Measurements from ENCODE around the gene CYGB.

Gene CYGB

DNA sequence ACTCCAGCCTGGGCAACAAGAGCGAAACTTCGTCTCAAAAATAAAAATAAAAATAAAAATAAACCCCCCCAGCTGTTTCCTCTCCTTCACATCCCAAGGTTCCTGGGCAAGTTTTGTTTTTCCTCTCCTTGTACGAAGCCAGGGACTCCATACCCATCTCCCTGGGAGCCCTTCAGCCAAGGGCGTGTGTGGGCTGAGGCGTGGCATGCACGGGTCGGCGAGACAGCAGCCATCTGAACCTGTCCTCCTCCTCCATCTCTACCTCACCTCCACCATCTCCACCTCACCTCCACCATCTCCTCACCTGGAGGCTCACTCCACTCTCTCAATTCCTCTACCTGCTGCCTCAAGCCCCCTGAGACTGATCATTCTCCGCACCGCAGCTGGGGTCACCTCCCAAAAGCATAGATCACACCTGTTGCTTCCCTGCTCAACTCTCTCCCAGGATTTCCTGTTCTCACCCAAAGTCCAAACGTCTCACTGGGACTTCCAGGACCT, 53.2 kb downstream of the CYGB start:
- Histone ChIP-seq H3K4me1 (ENCODE audit: insufficient read depth, poor library complexity, severe bottlenecking) (peaks cover 6% of the 10 kb centered on the region), H3K36me3 (ENCODE audit: low read depth) (peaks cover 6% of the 10 kb centered on the region; the same call in 1 of the 2 replicates), H3K4me3 (ENCODE audit: severe bottlenecking) (no peak overlapping the region), H3K27me3 (ENCODE audit: insufficient read depth, poor library complexity, severe bottlenecking) (no peaks in the 10 kb centered on the region), H3K27ac (ENCODE audit: poor library complexity, severe bottlenecking) (peak overlapping the region; percentile 14), H3K9me3 (ENCODE audit: severe bottlenecking) (no peaks in the 10 kb centered on the region)
- ATAC-seq (ENCODE audit: low read depth) (no peak), DNase-seq (ENCODE audit: low spot score) (no peak)
- TF ChIP-seq, protein P1, sequence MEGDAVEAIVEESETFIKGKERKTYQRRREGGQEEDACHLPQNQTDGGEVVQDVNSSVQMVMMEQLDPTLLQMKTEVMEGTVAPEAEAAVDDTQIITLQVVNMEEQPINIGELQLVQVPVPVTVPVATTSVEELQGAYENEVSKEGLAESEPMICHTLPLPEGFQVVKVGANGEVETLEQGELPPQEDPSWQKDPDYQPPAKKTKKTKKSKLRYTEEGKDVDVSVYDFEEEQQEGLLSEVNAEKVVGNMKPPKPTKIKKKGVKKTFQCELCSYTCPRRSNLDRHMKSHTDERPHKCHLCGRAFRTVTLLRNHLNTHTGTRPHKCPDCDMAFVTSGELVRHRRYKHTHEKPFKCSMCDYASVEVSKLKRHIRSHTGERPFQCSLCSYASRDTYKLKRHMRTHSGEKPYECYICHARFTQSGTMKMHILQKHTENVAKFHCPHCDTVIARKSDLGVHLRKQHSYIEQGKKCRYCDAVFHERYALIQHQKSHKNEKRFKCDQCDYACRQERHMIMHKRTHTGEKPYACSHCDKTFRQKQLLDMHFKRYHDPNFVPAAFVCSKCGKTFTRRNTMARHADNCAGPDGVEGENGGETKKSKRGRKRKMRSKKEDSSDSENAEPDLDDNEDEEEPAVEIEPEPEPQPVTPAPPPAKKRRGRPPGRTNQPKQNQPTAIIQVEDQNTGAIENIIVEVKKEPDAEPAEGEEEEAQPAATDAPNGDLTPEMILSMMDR (IDR thresholded peaks at IDR 0.05; ENCODE audit: poor library complexity, severe bottlenecking), result no peak

DNA sequence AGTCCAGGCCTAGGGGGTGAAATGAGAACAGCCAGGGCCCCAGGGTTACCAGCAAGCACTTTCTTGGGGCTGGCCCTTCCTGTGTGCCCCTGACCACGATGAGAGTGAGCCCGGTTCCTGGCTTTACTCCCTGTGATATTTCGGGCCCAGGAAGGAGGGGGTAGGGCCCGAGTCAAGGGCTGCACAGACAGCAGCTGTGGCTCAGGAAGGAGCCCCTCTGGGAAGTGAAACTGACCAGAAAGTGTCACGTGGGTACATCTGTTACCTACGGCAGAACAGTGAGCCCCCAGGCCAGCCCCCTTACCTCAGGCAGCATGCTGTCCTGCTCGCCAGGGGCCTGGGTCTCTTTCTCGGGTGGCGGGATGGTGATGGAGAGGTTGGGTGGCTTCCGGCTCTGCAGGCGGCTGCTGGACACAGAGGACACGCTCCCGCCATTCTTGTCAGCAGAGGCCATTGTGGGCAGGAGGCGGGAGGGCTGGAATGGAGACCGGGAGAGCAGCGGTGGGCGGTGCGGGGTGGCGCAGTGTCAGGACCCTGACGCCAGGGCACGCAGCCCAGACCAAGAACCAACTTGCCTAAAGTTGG, 56.3 kb downstream of the CYGB start:
- DNase-seq (ENCODE audit: low spot score) (no peak), ATAC-seq (ENCODE audit: low read depth) (no peak)
- H3K27ac ChIP-seq (ENCODE audit: poor library complexity, severe bottlenecking), result no peak overlapping the region
- peaks cover 6% of the 10 kb centered on the region for H3K4me1 ChIP-seq (ENCODE audit: insufficient read depth, poor library complexity, severe bottlenecking)
- TF ChIP-seq, protein P1 (IDR thresholded peaks at IDR 0.05; ENCODE audit: poor library complexity, severe bottlenecking), result no peak
- H3K36me3 ChIP-seq (ENCODE audit: low read depth), result peaks cover 2% of the 10 kb centered on the region; the same call in 1 of the 2 replicates
- H3K9me3 ChIP-seq (ENCODE audit: severe bottlenecking), result no peaks in the 10 kb centered on the region
- no peaks in the 10 kb centered on the region for H3K27me3 ChIP-seq (ENCODE audit: insufficient read depth, poor library complexity, severe bottlenecking)
- H3K4me3 ChIP-seq (ENCODE audit: severe bottlenecking), result no peak overlapping the region

DNA sequence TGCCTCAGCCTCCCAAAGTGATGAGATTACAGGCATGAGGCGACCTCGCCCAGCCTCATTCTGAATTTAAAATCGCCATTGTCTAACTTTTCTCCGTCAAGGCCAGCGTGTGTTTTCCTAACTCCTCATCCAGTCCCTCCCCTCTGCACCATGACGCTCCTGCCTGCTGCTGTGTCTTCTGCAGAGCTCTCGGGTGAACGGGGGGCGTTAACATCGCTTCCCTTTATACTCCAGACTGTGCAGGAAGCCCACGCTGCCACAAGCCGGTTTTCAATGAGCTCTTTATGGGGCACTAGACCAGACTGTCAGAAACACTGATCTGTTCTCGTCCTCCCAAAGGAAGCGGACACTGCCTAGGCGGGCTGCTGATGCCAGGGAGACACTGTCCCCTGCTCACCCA, 56.9 kb downstream of the CYGB start:
- no peak for ATAC-seq (ENCODE audit: low read depth)
- Histone ChIP-seq H3K9me3 (ENCODE audit: severe bottlenecking) (no peaks in the 10 kb centered on the region), H3K27ac (ENCODE audit: poor library complexity, severe bottlenecking) (no peak overlapping the region), H3K36me3 (ENCODE audit: low read depth) (no peaks in the 10 kb centered on the region; the same call in 1 of the 2 replicates), H3K4me3 (ENCODE audit: severe bottlenecking) (no peak overlapping the region), H3K4me1 (ENCODE audit: insufficient read depth, poor library complexity, severe bottlenecking) (peaks cover 6% of the 10 kb centered on the region), H3K27me3 (ENCODE audit: insufficient read depth, poor library complexity, severe bottlenecking) (no peaks in the 10 kb centered on the region)
- DNase-seq (ENCODE audit: low spot score), result no peak
- TF ChIP-seq, protein P1 (IDR thresholded peaks at IDR 0.05; ENCODE audit: poor library complexity, severe bottlenecking), result no peak

DNA sequence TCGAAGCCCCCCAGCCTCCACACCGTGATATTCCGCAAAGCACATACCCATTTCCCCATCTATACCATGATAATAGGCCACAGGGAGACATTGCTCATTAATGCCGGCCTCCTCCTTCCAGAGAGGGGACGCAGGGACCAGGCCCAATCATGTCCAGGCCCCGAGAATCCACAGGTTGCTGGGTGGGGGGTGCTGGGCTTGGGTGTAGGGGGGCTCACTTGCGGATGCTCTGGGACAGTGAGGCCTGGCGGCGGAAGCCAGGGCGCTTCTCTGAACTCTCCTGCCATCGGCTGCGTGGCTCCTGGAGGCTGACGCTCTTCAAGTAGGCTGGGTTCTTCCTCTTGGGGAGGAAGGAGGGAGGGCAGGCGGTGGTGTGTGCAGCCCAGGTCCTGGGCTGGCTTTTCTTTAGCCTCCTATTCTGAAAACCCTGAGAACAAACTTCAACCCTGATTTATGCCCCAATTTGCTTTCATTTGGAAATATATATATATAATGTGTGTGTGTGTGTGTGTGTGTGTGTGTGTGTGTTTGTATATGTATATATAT, 57.9 kb downstream of the CYGB start:
- ATAC-seq (ENCODE audit: low read depth) (no peak), DNase-seq (ENCODE audit: low spot score) (no peak)
- peaks cover 2% of the 10 kb centered on the region for H3K4me1 ChIP-seq (ENCODE audit: insufficient read depth, poor library complexity, severe bottlenecking)
- H3K36me3 ChIP-seq (ENCODE audit: low read depth), result no peaks in the 10 kb centered on the region
- H3K27ac ChIP-seq (ENCODE audit: poor library complexity, severe bottlenecking), result no peak overlapping the region
- no peaks in the 10 kb centered on the region for H3K9me3 ChIP-seq (ENCODE audit: severe bottlenecking)
- TF ChIP-seq, protein P1 (IDR thresholded peaks at IDR 0.05; ENCODE audit: poor library complexity, severe bottlenecking), result no peak
- H3K4me3 ChIP-seq (ENCODE audit: severe bottlenecking), result no peak overlapping the region
- no peaks in the 10 kb centered on the region for H3K27me3 ChIP-seq (ENCODE audit: insufficient read depth, poor library complexity, severe bottlenecking)

All from RWPE2 (cell line).